ENCODE results near the gene C13orf46. TPM values are rescaled to one million over a fixed set of nuclear protein-coding genes. Genes with fewer than 3 reads are reported as not detected.

C13orf46 gene
- total RNA-seq, 1 experiment from 2014 or later: 0.07 TPM

DNA sequence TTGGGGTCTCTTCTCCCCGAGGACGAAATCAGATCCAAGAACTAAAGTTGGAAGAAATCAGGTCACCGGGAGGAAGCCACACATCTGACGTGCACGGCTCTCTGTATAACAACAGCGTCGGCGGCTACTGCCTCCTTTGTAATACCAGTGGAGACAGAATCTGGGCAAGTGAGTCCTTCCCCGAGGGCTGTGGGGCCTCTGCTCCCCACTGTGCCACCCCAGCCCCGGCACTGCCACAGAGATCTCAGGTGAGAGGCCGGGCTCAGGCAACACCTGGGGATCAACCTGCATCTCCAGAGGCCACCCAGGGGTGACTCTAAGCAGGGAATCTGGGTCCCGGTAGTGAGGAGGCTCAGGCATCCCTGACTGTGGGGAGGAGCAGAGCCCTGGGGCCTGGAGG is 33.7 kb upstream of the C13orf46 start:
- H3K4me3 ChIP-seq (ENCODE audit: low read length): no peak overlapping the region
- intact Hi-C loops (cut with micrococcal nuclease): no loop called here
- H3K9ac ChIP-seq (ENCODE audit: low read length): no peak overlapping the region
- no peak overlapping the region for H2AFZ ChIP-seq (ENCODE audit: low read length)
- no peaks in the 10 kb centered on the region for H3K9me3 ChIP-seq (ENCODE audit: low read length)
- H3K9me2 ChIP-seq (replicated peaks; ENCODE audit: low read length): no peaks in the 10 kb centered on the region
- ATAC-seq (no peak), DNase-seq (no peak)
- ChIA-PET CTCF (no interaction called here), POLR2A (ENCODE audit: unreplicated experiment) (no interaction called here)
- H3K4me2 ChIP-seq (ENCODE audit: low read length): no peak overlapping the region
- H3F3A ChIP-seq (ENCODE audit: low read length, unreplicated experiment): no peaks in the 10 kb centered on the region
- no peaks in the 10 kb centered on the region for H3K4me1 ChIP-seq (ENCODE audit: insufficient read depth, low read length)
- no peak overlapping the region for H3K27ac ChIP-seq (ENCODE audit: low read length)
- H4K20me1 ChIP-seq (ENCODE audit: low read length): no peaks in the 10 kb centered on the region
- TF ChIP-seq EZH2 (IDR thresholded peaks at IDR 0.05; ENCODE audit: low read length, unreplicated experiment) (no peak), EZH2phosphoT487 (IDR thresholded peaks at IDR 0.05; ENCODE audit: borderline replicate concordance, low read length) (no peak)
- TF ChIP-seq, protein P1, sequence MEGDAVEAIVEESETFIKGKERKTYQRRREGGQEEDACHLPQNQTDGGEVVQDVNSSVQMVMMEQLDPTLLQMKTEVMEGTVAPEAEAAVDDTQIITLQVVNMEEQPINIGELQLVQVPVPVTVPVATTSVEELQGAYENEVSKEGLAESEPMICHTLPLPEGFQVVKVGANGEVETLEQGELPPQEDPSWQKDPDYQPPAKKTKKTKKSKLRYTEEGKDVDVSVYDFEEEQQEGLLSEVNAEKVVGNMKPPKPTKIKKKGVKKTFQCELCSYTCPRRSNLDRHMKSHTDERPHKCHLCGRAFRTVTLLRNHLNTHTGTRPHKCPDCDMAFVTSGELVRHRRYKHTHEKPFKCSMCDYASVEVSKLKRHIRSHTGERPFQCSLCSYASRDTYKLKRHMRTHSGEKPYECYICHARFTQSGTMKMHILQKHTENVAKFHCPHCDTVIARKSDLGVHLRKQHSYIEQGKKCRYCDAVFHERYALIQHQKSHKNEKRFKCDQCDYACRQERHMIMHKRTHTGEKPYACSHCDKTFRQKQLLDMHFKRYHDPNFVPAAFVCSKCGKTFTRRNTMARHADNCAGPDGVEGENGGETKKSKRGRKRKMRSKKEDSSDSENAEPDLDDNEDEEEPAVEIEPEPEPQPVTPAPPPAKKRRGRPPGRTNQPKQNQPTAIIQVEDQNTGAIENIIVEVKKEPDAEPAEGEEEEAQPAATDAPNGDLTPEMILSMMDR (conservative IDR thresholded peaks at IDR 0.05; ENCODE audit: low read depth, low read length): no peak
- H3K36me3 ChIP-seq (ENCODE audit: low read depth, low read length): no peaks in the 10 kb centered on the region
- H3K27me3 ChIP-seq (ENCODE audit: low read length): no peaks in the 10 kb centered on the region
- H3K79me2 ChIP-seq (ENCODE audit: low read length): no peaks in the 10 kb centered on the region
- no TSS peak for BruUV-seq (replicated peaks)

DNA sequence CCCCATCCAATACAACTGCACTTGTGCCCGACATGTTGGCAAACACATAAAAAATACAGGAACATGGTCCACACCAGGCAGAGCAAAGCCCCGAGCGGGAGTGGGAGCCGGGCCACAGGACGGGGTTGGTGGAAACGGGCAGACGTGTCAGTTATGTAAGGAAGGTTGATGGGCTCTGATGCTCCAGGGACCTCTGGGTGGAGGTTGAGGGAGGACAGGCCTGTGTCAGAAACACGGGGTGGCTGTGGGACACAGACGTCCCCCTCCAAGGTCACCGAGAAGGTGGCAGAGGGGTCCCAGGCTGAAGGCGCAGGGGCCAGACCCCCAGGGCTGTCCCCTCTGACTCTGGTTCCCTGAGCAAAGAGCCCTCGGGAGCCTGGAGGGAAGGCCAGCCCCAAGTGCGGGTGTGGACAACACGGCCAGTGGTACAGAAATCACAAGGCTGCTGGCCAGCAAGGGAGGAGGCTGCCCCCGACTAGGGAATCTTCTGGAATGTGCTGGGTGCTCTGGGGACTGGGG is 31.4 kb upstream of the C13orf46 start:
- Histone ChIP-seq H3K9me2 (replicated peaks; ENCODE audit: low read length) (no peaks in the 10 kb centered on the region), H3K9me3 (ENCODE audit: low read length) (no peaks in the 10 kb centered on the region), H3K79me2 (ENCODE audit: low read length) (no peaks in the 10 kb centered on the region), H3K27me3 (ENCODE audit: low read length) (no peaks in the 10 kb centered on the region), H3K4me1 (ENCODE audit: insufficient read depth, low read length) (no peaks in the 10 kb centered on the region), H3F3A (ENCODE audit: low read length, unreplicated experiment) (no peaks in the 10 kb centered on the region), H3K27ac (ENCODE audit: low read length) (no peak overlapping the region), H3K36me3 (ENCODE audit: low read depth, low read length) (no peaks in the 10 kb centered on the region), H4K20me1 (ENCODE audit: low read length) (no peaks in the 10 kb centered on the region), H3K9ac (ENCODE audit: low read length) (no peak overlapping the region), H3K4me3 (ENCODE audit: low read length) (no peak overlapping the region), H3K4me2 (ENCODE audit: low read length) (no peak overlapping the region), H2AFZ (ENCODE audit: low read length) (no peak overlapping the region)
- ATAC-seq (no peak), DNase-seq (no peak)
- no TSS peak for BruUV-seq (replicated peaks)
- TF ChIP-seq EZH2 (IDR thresholded peaks at IDR 0.05; ENCODE audit: low read length, unreplicated experiment): no peak
- TF ChIP-seq, protein P1 (conservative IDR thresholded peaks at IDR 0.05; ENCODE audit: low read depth, low read length): no peak
- intact Hi-C loops (cut with micrococcal nuclease): no loop called here
- CTCF ChIA-PET: no interaction called here
- POLR2A ChIA-PET (ENCODE audit: unreplicated experiment): no interaction called here

DNA sequence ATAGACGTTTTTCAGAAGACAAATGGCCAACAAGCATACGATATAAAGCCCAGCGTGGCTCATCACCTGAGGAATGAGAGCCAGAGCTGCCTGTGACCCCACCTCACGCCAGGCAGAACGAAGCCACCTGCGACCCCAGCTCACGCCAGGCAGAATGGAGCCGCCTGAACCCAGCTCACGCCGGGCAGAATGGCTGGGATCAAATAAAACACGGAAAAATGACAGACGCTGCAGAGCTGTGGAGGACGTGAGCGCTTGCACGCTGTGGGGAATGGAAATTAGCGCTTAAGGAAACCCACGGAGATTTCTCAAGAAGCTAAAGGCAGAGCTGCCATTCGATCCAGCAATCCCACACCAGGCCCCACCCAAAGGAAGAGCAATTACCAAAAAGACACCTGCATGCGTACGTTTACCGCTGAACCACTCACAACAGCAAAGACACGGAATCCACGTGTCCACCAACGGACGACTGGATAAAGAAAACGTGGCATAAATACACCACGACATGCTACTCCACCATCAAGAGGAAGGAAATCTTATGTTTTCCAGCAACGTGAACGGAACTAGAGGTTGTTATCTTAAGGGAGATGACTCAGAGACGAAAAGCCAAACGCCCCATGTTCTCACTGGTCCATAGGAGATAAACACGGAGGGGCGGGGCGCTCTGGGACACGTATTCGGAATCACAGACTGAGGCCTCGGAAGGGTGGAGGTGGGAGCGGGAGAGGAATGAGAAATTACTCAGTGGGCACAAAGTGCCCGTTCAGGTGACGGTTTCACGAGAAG is 30.7 kb upstream of the C13orf46 start:
- H3K4me2 ChIP-seq (ENCODE audit: low read length): no peak overlapping the region
- H3K9ac ChIP-seq (ENCODE audit: low read length): no peak overlapping the region
- H3F3A ChIP-seq (ENCODE audit: low read length, unreplicated experiment): no peaks in the 10 kb centered on the region
- TF ChIP-seq, protein P1 (conservative IDR thresholded peaks at IDR 0.05; ENCODE audit: low read depth, low read length): no peak
- no peak for TF ChIP-seq EZH2 (IDR thresholded peaks at IDR 0.05; ENCODE audit: low read length, unreplicated experiment)
- TF ChIP-seq EZH2phosphoT487 (IDR thresholded peaks at IDR 0.05; ENCODE audit: borderline replicate concordance, low read length): no peak
- H4K20me1 ChIP-seq (ENCODE audit: low read length): no peaks in the 10 kb centered on the region
- CTCF ChIA-PET: no interaction called here
- no peaks in the 10 kb centered on the region for H3K79me2 ChIP-seq (ENCODE audit: low read length)
- ATAC-seq (no peak), DNase-seq (no peak)
- no peaks in the 10 kb centered on the region for H3K9me2 ChIP-seq (replicated peaks; ENCODE audit: low read length)
- no peaks in the 10 kb centered on the region for H3K9me3 ChIP-seq (ENCODE audit: low read length)
- no TSS peak for BruUV-seq (replicated peaks)
- POLR2A ChIA-PET (ENCODE audit: unreplicated experiment): no interaction called here
- no peak overlapping the region for H3K4me3 ChIP-seq (ENCODE audit: low read length)
- no peaks in the 10 kb centered on the region for H3K27me3 ChIP-seq (ENCODE audit: low read length)
- H3K4me1 ChIP-seq (ENCODE audit: insufficient read depth, low read length): no peaks in the 10 kb centered on the region
- intact Hi-C loops (cut with micrococcal nuclease): no loop called here
- no peak overlapping the region for H2AFZ ChIP-seq (ENCODE audit: low read length)
- no peak overlapping the region for H3K27ac ChIP-seq (ENCODE audit: low read length)
- H3K36me3 ChIP-seq (ENCODE audit: low read depth, low read length): no peaks in the 10 kb centered on the region
